NCI-H2196 treated with DMSO at 0.1 percent for 48 hours (cell line): ENCODE measurements around the gene TMEM11.

Experiments used
- DNase-seq: peaks from one replicate; lab custom pipeline; 2025; ENCODE audit not compliant: unreplicated experiment; lab: John Stamatoyannopoulos, UW

Gene TMEM11, protein sequence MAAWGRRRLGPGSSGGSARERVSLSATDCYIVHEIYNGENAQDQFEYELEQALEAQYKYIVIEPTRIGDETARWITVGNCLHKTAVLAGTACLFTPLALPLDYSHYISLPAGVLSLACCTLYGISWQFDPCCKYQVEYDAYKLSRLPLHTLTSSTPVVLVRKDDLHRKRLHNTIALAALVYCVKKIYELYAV

DNA sequence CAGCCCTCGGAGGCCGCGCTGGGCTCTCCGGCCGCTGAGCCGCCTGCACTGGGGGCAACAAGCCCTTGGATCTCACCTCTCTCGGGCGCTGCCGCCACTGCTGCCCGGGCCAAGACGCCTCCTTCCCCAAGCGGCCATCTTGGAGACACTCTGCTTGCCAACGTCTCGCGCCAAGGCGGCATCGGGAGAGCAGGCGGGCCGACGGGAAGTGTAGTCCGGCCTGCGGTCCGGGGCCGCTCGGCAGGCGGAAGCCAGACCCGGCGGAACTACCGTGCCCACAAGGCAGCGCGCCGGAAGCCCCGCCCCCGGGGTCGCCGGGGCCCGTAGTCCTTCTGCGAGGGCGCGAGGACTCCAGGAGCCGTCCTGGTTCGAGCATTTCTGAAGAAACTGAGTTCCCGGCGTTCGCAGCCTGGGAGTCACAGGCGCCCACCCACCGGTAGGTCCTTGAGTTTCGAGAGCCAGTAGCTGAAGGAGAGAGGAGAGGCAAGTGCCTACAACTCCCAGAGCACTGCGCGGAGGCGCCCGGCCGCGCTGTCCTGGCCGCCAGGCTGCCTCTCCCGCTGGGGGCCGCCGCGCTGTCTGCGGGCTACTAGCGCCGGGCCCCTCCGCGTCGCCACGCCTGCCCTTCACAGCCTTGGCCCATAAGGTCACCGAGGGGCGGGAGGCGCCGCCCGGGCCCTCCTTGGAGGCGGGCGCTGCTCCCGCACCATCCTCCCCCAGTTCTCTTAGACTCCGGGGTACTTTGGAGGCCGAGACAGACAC, at the start of gene TMEM11:
Gene TMEM11, minus strand, starts transcription at position 147 of the 762 bp plus-strand sequence. Its CDS starts 9 bp downstream, at position 138.
- peak; percentile 68 for DNase-seq

DNA sequence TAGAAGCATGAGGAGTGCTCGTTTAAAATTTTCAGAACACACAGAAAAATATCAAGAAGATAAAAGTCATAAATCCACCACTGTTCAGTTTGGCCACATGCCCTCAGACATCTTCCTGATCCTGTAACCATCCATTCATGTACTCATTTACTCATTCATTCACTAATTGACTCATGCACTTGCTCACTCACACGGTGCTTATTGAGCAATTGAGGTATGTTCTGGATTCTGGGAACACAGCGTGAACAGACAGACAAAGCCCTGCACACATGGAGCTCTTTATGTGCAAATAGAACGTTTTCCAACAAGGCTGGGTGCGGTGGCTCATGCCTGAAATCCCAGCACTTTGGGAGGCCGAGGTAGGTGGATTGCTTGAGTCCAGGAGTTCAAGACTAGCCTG, 49.4 kb upstream of the TMEM11 start:
- DNase-seq = no peak

DNA sequence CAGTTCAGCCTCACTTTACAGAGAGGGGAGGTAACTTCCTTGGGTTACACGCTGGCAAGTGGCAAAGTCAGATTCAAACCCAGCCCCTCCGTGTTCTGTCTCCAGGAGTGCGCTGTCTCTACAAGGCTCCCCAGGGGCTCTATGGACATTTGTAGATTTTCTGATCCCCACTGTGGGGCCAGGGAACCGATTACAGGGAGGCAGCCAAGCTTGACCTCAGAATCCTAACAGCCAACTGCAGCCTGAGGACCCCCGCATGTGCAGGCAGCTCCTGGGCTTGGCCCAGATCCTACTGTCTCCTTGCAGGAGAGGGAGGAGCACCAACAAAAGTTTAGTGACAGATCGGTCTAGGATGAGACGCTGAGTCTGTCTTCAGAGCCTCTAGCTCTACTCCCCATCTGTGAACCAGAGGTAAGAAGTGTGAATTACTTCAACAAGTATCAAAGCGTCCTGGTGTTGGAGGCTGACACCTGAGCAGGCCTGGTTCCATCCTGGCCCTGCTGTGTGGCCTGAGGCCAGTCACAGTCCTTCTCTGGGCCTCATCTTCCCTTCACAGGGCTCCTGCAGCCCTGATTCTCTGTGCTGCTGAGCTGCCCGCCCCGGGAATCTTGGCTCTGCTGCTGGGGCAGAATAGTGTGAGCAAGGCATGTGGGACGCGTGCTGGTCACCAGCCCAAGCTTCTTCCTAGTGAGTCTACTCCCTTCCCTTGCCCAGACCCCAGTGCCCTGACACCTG, 48.5 kb upstream of the TMEM11 start:
- DNase-seq = no peak

DNA sequence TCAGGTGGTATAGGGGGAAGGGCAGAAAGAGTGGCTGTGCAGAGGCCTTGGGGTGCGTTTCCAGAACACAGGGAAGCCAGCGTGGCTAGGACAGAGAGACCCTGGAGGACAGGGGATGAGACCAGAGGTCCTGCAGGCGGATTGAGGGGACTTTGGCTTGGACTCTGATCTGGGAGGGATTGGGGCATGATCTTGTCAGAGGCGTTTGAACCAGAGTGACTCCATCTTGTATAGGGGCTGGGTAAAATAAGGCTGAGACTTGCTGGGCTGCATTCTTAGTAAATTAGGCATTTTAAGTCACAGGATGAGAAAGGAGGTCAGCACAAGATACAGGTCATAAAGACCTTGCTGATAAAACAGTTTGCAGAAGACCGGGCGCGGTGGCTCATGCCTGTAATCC, 44.6 kb upstream of the TMEM11 start:
- no peak for DNase-seq

DNA sequence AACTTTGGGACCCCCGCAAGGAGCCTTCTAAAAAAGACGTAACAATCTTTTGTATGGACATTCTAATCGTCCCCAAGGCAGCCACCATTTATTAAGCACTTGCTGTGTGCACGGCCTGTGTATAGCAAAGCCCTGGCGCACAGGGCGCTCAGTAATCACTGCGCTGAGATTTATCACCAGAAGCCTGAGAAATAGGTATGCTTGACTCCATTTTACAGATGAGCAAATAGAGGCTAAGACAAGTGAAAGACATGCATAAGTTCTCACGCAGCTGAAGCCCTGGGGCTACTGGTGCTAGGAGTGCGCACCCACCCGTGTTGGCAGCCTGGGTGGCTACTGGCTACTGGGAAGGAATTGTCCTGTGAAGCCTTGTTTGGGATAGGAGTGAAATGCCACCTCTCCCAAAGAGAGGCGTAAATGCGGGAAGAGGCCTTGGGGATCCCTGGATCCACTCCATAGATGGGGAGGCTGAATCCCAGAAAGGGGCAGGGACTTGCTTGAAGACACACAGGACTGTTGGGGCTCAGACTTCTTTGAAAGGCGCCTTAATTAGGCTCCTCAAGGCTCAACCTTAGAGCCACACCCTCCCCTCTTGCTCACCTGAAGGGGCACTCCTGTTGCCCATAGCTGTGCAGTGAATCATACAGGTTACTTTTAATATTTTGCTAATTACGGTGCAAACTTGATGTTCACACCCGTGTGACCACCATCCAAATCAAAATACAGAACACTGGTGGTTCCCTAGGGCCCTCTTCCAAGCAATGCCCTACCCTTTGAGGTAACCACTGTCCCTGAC, 39.9 kb upstream of the TMEM11 start:
- no peak for DNase-seq

DNA sequence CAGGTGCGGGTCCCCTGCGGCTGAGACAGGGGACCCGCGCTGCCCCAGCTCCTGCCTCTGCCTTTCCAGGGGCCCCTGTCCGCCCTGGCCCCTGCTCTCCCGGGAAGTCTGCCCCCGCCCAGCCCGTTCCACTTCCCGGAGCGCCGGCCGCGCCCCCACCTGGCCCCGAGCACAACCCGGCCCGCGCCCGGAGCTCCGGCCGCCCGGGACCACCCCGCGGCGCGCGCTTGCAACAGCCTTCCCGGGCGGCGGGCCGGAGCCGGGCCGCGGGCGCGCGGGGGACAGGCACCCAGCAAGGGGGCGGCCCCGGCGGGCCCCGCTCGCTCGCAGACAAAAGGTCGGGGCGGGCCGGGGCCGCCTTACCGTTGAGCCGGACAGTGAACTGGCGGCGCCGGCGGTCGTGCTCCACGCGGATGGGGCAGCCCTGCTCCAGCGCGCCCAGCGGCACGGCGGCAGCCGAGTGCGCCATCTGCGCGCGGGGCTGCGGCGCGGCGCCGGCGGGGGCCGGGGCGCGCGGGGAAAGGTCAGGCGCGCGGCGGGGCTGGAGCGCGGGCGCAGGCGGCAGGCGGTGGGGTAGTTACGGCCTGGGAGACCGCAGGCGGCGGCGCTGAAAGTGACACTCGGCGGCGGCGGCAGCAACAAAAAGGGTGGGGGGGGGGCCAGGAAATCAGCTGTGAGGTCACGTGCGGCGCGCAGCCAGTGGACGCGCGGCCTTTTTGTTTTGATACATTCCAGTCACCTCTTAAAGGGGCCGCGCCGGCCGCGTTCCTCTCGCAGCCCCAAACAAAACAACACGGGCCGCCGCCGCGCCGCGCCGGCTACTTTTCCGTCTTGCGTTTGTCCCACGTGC, 39.1 kb upstream of the TMEM11 start, which contains the start of gene NATD1:
Gene NATD1, minus strand, starts transcription at position 615 of the 850 bp plus-strand sequence. Its CDS starts 146 bp downstream, at position 469.
- DNase-seq = peak; percentile 39

DNA sequence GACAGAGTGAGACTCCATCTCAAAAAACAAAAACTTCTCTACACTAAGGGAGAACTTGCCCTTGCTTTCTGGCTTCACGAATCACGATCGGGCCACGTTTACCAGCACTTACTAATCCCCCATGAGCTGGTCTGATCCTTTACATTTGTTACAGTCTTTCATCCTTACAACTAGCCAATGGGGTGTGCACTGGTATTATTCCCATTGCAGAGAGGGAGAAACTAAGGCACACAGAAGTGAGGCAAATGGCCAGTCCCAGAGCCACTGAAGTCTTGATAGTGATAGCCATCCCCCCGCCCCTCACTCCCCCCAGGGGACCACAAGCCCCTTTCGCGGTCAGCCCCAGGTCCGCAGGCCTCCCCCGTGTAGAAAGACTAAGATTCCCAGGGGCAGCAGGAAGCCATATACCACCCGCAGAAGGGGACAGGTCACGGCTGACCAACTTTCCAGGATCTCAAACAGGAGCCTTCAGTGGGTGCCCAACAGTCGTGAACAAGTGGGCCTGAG, 38.4 kb upstream of the TMEM11 start:
- DNase-seq = no peak

DNA sequence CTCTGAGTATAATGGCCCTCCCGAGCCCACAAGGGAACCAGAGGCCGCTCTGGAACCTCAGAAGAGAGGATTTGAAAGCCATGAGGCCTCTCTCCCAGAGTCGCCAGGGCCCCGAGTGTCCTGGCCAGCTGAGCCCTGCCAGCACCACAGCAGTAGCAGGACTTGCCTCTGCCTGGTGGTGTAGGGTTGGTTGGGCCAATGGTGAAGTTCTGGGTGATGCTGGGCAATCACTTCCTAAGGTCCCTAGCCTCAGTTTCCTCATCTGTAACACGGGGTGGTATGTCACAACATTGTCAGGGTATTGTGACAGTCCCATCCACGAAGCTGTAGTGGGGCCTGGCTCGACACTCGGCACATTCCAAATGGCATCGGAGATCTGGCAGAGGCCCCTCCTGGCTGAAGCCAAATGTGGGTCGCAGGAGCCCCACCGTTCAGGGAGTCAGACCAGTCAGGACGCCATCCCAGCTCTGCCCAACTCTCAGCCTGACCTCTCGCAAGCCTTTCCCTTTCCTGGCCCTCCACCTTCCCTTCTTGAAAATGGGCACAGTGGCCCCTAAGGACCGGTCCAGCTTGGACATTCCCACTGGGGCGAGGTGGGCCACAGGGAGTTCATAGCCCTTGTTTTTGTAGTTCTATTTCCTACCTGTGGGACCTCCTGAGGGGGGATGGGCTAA, 37.5 kb upstream of the TMEM11 start:
- no peak for DNase-seq

DNA sequence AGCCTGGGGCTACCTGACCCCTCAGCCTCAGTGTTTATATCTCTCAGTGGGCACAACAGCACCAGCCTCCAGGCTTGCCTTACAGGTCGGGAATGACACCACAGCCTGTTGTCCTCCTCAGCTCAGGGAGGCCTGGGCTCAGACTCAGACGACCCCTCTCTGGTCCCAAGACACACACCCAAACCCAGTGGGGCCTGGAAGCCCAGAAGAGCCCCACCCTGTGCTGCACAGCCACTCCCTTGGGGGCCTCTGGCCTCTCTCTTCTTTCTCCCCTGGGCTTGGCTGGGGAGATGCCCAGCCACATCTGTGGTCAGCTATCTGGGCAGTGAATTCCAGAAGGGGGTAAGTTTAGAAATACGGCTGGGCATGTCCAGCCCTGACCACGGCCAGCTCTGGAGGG, 36.9 kb upstream of the TMEM11 start:
- no peak for DNase-seq

DNA sequence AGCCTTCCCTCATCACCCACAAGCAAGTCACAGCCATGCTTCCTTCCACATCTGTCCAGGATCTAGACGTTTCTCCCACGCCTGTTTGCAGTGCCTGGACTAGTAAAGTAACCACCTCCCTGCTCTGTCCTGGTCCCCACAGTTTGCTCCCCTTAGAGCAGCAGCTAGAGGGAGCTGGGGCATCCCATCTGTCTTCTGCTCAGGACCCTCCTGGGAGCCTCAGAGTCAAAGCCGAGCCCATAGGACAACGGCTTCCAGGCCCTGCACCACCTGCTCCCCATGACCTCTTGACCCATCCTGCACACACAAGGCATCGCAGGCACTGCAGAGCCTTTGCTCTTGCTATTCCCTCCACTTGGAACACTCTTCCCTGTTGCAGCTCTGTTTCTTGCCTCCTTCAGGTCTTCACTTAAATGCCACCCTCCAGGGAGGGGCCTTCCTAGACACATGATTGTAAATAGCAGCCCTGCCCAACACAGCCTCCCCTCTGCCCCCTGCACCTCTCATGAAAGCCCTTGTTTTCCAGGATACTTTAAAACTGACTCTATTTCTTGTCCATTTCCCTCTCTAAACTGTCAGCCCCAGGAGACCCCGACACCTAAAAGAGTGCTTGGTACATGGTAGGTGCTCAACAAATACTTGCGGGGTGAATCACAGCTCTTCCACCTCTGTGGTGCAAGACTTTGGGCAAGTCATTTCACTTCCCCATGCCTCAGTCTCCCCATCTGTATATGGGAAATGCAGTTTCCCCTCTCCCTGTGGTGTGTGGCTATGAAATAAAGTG, 36.2 kb upstream of the TMEM11 start:
- no peak for DNase-seq

DNA sequence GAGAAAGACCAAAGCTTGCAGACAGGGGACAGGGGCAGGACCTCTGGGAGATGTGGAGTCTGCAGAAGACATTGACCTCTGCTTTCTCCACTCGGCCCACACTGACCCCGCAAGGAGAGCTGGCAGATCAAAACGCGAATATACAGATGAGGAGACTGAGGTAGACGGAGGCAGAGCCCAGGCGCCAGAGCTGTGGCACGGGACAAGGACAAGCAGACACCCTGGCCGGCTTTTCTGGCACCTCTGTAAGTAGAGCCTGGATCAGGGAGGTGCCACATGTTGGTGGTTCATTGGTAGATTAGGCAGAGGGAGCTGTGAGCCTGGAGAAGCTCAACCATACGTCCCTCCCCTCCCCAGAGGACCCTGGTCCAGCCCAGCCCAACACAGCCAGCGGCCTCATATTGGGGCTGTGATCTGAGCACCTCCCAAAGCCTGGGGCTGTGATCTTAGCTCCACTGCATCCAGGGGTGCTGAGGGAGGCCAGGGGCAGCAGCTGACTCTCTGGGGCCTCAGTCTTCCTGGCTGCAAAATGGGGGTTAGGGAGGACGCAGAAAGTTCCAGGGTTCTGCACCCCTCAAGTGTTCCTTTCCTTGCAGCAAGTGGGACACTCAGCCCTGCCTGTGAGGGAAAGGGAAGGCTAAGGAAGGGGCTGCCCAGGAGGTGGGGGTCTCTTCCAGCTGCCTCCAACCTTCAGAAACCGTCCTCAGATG, 35.3 kb upstream of the TMEM11 start:
- no peak for DNase-seq

DNA sequence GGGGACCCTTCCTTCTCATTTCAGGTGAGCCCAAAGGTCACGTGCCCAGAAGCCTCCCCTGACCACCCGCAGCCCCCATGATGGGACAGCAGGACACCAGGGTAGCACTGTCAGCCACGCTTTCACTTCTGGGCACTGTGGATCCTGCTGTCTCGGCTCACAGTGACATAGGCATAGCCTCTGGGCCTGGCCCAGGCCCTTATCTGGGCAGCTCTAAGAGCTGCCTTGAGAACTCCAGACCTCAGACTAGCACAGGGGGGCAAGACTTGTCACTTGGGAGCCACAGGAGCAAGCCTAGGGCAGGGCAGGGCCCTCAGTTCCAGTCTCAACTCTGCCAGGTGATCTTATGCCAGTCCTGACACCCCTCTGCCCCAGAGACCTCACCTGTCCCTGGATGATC, 34.5 kb upstream of the TMEM11 start:
- DNase-seq = no peak

DNA sequence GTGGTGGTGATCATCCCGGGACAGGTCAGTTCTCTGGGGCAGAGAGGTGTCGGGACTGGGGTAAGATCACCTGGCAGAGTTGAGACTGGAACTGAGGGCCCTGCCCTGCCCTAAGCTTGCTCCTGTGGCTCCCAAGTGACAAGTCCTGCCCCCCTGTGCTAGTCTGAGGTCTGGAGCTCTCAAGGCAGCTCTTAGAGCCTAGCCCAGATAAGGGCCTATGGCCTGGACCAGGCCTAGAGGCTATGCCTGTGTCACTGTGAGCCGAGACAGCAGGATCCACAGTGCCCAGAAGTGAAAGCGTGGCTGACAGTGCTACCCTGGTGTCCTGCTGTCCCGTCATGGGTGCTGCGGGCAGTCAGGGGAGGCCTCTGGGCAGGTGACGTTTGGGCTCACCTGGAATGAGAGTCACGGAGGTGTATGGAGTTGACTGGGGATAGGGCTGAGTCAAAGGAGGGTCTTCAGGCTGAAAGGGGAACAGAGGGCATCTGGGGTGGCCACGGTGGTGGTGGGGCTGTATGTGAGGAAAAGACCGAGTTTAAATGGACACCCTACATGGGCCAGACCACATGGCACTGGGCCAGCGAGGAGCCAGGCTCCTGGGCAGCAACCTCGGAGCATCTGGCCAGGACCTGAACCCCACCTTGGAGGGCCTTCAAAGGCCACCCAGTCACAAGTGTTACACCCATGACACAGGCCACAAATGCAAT, 33.7 kb upstream of the TMEM11 start:
- DNase-seq = no peak

DNA sequence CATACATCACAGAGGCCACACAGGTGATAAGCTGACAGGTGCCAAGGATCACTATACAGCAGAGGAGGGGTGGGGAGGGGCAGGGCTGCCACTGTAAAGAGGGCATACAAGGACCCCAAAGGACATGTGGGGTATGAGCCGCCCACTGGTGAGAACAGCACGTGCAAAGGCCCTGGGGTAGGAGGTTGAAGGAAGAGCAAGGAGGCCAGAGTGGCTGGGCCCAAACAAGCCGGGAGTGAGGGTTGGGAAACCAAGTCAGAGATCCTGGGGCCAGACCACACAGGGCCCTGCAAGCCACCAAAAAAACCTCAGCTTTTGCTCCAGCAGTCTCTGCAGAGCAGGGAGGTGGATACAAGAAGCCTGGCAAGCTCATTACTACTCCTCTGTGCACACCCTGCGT, 32.7 kb upstream of the TMEM11 start:
- DNase-seq = no peak

DNA sequence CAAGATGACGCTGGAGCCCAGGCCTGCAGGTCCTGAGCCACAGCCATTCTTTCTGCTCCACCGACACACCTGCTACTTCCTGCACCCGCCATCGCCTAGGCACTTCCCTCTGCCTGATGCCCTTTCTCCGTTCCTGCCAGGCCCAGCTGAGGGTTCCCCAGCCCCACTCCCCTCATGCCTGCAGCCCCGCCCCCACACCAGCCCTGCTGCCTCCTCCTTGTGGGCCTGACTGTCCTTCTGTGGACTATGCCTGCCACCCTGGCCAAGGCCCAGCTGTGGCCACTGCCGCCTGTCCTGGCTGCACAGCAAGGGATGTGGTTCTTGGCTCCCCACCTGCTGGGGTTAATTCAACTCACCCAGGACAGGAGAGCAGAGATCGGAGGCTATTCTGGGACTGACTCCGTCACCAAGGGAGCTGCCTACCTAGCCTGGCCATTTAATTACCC, 31.7 kb upstream of the TMEM11 start:
- no peak for DNase-seq

DNA sequence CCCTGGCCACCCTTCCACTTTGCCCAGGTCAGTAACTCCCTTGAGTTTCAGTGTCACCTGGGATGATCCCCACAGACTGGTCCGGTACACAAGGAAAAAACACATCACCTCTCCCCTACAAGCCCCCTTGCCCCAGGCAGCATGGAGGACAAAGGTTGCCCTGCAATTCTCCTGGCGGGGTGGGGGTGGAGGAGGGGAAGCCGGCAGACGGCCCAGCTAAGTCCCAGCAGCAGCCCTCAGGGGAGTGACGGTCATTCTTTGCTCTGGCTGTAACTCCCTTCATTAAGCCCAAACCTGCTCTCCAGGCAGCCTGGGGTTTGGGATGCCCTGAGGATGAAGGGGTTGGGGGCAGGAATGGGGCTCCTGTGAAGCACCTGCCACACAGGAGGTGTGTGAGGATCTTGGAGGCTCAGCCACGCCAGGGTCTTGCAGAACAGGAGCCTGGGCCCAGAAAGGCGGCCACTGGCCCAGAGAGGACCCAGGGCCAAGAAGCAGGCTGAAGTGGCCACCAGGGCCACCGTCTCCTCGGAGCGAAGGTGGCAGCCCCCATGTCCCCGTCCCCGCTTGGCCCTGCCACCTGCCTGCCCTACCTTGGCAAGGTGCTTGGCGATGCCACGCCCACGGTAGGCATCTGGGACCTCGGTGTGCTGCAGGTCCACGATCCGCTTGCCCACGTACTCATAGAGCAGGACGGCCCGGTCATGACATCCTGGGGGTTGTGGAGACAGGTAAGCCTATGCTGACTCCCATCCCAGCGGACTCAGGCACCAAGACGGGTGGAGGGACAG, 29.7 kb upstream of the TMEM11 start:
- no peak for DNase-seq
